ENCODE measurements around the gene WWOX. TPM values are rescaled to one million over a fixed set of nuclear protein-coding genes. Genes with fewer than 3 reads are reported as not detected.

Gene WWOX
- polyA plus RNA-seq, 1 donor (not counting 4 experiments of a cell fraction or from before 2014, with no cell fraction given): 5.1 TPM

- Histone ChIP-seq H3K9me1 (ENCODE audit: control insufficient read depth, extremely low read depth, insufficient read depth, low read length) (no peaks in the 10 kb centered on the region), H3K27me3 (ENCODE audit: control insufficient read depth, extremely low read depth, insufficient read depth, low read length) (no peaks in the 10 kb centered on the region), H3K36me3 (ENCODE audit: control insufficient read depth in 2 of 2, extremely low read depth in 1 of 2, insufficient read depth in 2 of 2, low read length in 2 of 2) (no peaks in the 10 kb centered on the region), H3K4me2 (ENCODE audit: control insufficient read depth, extremely low read depth, insufficient read depth, low read depth, low read length) (no peak overlapping the region), H3K4me1 (ENCODE audit: control insufficient read depth, extremely low read depth, insufficient read depth, low read length) (no peaks in the 10 kb centered on the region), H2AFZ (ENCODE audit: control insufficient read depth, low read length) (no peak overlapping the region), H3K27ac (ENCODE audit: control insufficient read depth, insufficient read depth, low read length) (no peak overlapping the region), H3K9ac (ENCODE audit: control insufficient read depth, extremely low read depth, insufficient read depth, low read length) (no peak overlapping the region), H3K79me2 (ENCODE audit: control insufficient read depth, insufficient read depth, low read length) (no peaks in the 10 kb centered on the region), H3K4me3 (ENCODE audit: control insufficient read depth in 2 of 3, extremely low read depth in 1 of 3, insufficient read depth in 2 of 3, low read depth in 1 of 3, low read length in 3 of 3) (no peak overlapping the region), H3K9me3 (ENCODE audit: control insufficient read depth, low read depth, low read length) (no peaks in the 10 kb centered on the region), H4K20me1 (ENCODE audit: control insufficient read depth, extremely low read depth, insufficient read depth, low read length) (no peaks in the 10 kb centered on the region)
- no peak for TF ChIP-seq EZH2 (IDR thresholded peaks at IDR 0.05; ENCODE audit: low read length)
- no peak for TF ChIP-seq CTCF (optimal IDR thresholded peaks at IDR 0.05 in 1 of 3, IDR thresholded peaks at IDR 0.05 in 1 of 3, conservative IDR thresholded peaks at IDR 0.05 in 1 of 3; ENCODE audit: extremely low read depth in 1 of 3, insufficient read depth in 2 of 3, low read length in 3 of 3)
- FAIRE-seq (no peak), DNase-seq (ENCODE audit: low read depth, low spot score) (no peak)
- dilution Hi-C loops (cut with MboI; ENCODE audit: extremely low pct_ligation_motif_present, low sequenced_read_pairs): no loop called here
Observed at GRCh38 chr16:78520470-78520869, 421.0 kb downstream of the WWOX start.

- TF ChIP-seq CTCF (optimal IDR thresholded peaks at IDR 0.05 in 1 of 3, IDR thresholded peaks at IDR 0.05 in 1 of 3, conservative IDR thresholded peaks at IDR 0.05 in 1 of 3; ENCODE audit: extremely low read depth in 1 of 3, insufficient read depth in 2 of 3, low read length in 3 of 3): no peak
- no peak for TF ChIP-seq EZH2 (IDR thresholded peaks at IDR 0.05; ENCODE audit: low read length)
- FAIRE-seq (no peak), DNase-seq (ENCODE audit: low read depth, low spot score) (no peak)
- no peaks in the 10 kb centered on the region for H3K36me3 ChIP-seq (ENCODE audit: control insufficient read depth in 2 of 2, extremely low read depth in 1 of 2, insufficient read depth in 2 of 2, low read length in 2 of 2)
- H3K4me3 ChIP-seq (ENCODE audit: control insufficient read depth in 2 of 3, extremely low read depth in 1 of 3, insufficient read depth in 2 of 3, low read depth in 1 of 3, low read length in 3 of 3): no peak overlapping the region
- no peak overlapping the region for H3K4me2 ChIP-seq (ENCODE audit: control insufficient read depth, extremely low read depth, insufficient read depth, low read depth, low read length)
- H3K9ac ChIP-seq (ENCODE audit: control insufficient read depth, extremely low read depth, insufficient read depth, low read length): no peak overlapping the region
- no peaks in the 10 kb centered on the region for H3K27me3 ChIP-seq (ENCODE audit: control insufficient read depth, extremely low read depth, insufficient read depth, low read length)
- H3K9me1 ChIP-seq (ENCODE audit: control insufficient read depth, extremely low read depth, insufficient read depth, low read length): no peaks in the 10 kb centered on the region
- no peaks in the 10 kb centered on the region for H3K4me1 ChIP-seq (ENCODE audit: control insufficient read depth, extremely low read depth, insufficient read depth, low read length)
- no peaks in the 10 kb centered on the region for H3K79me2 ChIP-seq (ENCODE audit: control insufficient read depth, insufficient read depth, low read length)
- H3K27ac ChIP-seq (ENCODE audit: control insufficient read depth, insufficient read depth, low read length): no peak overlapping the region
- no peak overlapping the region for H2AFZ ChIP-seq (ENCODE audit: control insufficient read depth, low read length)
- no peaks in the 10 kb centered on the region for H3K9me3 ChIP-seq (ENCODE audit: control insufficient read depth, low read depth, low read length)
- dilution Hi-C loops (cut with MboI; ENCODE audit: extremely low pct_ligation_motif_present, low sequenced_read_pairs): no loop called here
- H4K20me1 ChIP-seq (ENCODE audit: control insufficient read depth, extremely low read depth, insufficient read depth, low read length): no peaks in the 10 kb centered on the region
Observed at GRCh38 chr16:78522327-78522726, 422.9 kb downstream of the WWOX start.

All from keratinocyte (primary cell).